ENCODE results near the gene DIS3L2.
A peak's percentile ranks its signal among the peaks of the same experiment; 100 is the strongest.
"Not testable (repeated sequence)": the region's sequence is repeated elsewhere in the genome, so short reads cannot be mapped to it uniquely, and the experiment has no call there.

Gene DIS3L2

DNA sequence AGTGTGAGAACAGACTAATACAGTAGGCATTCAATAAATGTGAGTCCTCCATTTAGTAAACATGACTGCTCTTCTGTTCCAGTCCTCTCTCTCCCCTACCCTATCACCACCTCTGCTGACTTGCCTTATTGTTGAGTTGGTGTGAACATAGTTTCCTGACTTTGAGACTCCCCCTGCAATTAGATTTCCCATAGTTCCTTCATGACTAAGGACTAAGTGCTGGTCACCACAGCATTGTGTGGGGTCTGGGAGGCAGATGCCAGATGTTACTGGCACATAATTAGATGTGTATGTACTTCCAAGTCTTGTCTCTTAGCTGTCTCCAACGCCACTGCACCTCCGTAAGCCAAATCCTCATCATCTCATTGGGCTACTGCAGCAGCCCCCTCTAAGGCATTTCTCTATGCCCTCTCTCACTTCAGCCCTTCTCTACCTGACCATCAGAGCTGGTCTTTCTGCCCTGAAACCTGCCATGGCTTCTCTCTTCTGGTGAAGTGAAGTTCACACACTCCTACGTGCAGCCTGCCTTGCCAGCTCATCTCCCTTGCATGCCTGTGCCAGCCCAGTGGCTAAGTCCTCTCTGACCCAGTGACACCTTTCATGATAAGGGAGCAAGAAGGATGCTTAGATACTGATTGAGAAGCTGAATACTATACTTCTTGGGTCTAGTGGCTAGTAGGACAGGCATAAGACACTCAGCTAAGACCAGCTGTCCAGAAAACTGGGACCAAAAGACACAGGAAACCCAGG lies 335.4 kb downstream of the DIS3L2 start:
- DNase-seq (ENCODE audit: low read depth in 2 of 2), result no peak

- no peak for DNase-seq (ENCODE audit: low read depth in 2 of 2)
These were observed 337.6 kb downstream of the DIS3L2 start for GRCh38 chr2:232299084-232299483.

DNA sequence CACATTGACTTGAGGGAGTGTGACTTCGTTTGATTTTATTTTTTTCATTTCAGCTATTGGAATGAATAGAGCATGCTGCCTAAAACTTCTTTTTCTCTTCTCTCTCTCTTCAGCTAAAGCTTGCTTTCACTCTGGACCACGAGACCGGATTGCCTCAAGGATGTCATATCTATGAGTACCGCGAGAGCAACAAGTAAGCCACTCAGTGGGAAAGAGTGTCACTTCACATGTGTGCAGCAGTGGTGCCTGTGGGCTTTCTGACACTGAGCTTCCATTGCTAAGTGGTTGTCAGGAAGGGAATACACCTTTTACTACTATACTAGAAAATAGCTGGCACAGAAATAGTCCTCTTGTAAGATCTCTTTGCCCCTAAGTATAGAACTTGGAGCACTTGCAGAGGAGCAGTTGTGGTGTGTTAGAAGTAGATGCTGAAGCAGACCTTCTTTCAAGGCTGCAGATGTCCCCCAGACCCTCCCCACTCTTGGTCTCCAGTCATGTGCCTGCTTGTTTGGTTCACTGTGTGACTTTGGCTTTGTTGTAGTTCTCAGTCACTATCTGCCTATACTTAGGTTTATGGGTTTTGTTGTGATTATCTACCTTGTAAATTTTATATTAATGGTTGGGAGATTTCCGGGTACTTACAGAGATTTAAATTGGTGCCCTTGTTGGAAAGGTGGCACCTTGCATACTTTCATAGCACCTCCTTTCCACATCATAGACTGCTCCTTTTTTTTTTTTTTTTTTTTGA lies 338.6 kb downstream of the DIS3L2 start:
- DNase-seq (ENCODE audit: low read depth in 2 of 2), result no peak

GRCh38 chr2:232300894-232301387 lies 339.4 kb downstream of the DIS3L2 start:
- DNase-seq (ENCODE audit: low read depth in 2 of 2), result no peak

- DNase-seq (ENCODE audit: low read depth in 2 of 2), result no peak
These were observed 342.7 kb downstream of the DIS3L2 start for GRCh38 chr2:232304236-232304635.

GRCh38 chr2:232306741-232307305 lies 345.3 kb downstream of the DIS3L2 start:
- DNase-seq (ENCODE audit: low read depth in 2 of 2), result no peak

DNA sequence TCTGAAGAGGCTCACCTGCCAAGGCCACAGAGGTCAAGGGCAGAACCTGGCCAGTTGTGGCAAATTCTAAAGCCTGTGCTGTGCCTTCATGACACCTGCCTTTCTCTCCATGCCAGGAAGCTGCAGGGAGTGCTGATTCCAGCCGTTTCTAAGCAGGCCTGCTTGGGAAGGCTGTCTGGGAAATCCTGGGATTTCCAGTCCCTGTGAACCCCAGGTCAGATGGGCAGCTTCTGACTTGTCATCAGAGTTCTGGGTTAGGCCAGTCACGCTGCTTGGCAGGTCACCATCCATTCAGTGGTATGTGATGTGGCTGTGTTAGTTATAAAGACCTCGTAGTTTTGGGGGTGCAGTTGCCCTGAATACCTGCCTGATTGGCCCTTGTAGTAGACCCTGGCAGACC lies 346.3 kb downstream of the DIS3L2 start:
- no peak for DNase-seq (ENCODE audit: low read depth in 2 of 2)

- no peak for DNase-seq (ENCODE audit: low read depth in 2 of 2)
These were observed 347.5 kb downstream of the DIS3L2 start for GRCh38 chr2:232308986-232309385.

- no peak for DNase-seq (ENCODE audit: low read depth in 2 of 2)
These were observed 348.1 kb downstream of the DIS3L2 start for GRCh38 chr2:232309592-232309991.

GRCh38 chr2:232310121-232310520 lies 348.6 kb downstream of the DIS3L2 start:
- no peak for DNase-seq (ENCODE audit: low read depth in 2 of 2)

DNA sequence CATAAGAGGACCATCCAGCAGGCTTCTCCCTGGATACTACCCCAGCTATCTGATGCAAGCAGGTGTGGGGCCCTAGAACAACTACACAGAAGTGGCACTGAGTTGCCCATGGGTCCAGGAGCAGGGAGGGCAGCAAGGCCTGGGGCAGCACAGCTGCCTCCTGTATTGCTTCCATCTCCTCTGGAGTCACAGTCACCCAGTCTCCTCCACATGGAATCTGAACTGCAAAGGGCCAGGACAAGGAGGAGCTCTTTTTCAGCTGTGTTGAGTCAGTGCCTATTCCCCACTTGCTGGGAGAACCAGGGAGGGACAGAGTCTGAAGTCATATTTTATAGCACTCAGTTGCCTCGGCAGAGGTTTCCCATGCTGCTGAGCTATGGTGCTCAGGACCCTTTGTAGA lies 349.2 kb downstream of the DIS3L2 start:
- DNase-seq (ENCODE audit: low read depth in 2 of 2), result no peak

GRCh38 chr2:232313645-232314044 lies 352.1 kb downstream of the DIS3L2 start:
- not testable (repeated sequence) for DNase-seq (ENCODE audit: low read depth in 2 of 2)

GRCh38 chr2:232315049-232315922 lies 353.8 kb downstream of the DIS3L2 start:
- peak; percentile 13 to 47 for DNase-seq (ENCODE audit: low read depth in 2 of 2)

DNA sequence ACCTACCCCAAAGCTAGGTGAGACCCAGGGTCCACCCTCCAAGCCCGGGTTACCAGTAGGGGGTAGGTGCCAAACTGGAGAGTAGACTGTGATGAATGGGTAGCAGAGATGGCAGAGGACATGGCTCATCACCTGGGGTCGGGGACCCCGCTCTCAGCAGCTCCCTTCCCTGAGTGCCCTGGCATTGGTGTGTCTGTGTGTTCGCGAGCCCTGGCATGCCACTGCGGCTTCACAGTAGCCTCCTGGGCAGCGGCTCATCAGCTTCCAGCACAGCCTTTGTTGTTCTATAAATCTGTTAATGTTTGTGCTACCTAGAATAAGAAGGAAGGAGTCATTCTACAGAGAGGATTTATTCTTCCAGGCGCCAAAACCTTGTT lies 354.4 kb downstream of the DIS3L2 start:
- DNase-seq (ENCODE audit: low read depth in 2 of 2), result no peak

DNA sequence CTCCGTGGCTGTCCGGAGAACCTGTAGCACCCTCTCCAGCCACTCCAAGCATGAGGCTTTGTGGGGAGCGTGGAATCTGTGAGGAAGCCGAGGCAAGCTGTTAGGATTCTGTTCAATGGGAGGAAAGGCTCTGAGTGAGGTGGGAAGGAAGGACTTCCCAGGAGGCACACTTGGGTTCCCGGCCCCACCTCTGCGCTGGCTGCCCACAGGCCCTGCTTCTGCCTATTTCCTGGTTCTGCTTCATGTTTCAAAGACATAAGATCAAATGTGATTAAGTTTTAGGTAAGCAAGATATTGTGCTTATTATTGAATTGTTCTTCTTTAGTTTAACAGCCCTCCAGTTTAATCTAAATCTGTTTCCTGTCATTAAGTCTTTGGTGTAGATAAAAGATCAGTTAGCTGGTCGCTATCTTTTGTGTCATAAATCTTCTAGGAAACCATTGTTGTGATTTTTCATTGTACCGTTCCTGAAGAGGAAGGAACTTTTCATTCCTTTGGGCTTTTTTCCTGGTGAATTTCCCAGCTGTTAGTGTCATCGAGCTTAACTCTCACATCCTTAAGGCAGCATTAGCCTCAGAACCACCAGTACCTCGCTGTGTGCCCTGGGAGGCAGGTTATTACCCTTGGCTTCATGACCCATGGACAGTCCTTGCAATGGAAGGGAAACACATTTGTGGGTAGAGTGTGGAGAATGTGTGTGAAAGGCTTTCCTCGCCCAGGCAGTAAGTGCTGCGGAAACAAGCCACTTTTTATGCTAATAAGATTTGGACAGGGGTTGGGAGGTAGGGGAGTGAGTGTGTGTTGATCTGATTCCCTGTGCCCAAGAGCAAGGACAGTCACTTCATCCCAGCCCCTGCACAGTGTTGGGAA lies 355.2 kb downstream of the DIS3L2 start:
- no peak for DNase-seq (ENCODE audit: low read depth in 2 of 2)

DNA sequence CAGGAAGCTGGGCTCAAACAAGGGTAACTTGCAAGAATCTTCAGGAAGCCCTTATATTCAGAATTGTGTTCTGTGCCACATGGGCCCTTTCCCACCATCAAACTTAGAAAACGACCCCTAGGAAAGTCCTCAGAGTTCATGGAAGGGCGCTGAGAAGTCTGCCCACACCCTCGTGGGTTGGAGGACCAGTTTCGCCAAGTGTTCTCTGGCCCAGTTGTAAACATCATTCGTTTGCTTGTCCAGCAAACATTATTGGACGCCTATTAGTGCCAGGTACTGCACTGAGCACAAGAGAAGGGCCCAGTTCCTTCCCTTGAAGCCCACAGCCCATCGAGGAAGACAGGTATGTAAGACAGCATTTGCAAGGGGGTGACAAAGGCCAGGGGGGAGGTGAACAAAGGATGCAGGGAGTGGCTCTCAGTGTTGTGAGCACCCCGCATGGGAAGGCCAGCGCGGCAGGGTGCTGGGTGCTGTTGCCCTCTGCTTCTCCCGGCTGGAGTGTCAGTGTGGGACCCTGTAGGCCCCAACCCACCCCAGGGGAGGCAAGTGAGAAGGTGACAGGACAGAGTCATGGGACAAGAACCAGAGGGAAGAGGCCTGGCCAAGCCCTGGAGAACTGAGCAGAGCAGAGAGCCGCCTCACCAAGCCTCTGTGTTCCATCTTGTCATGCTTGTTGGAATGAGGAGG lies 356.8 kb downstream of the DIS3L2 start:
- DNase-seq (ENCODE audit: low read depth in 2 of 2), result no peak

- DNase-seq (ENCODE audit: low read depth in 2 of 2), result no peak
These were observed 357.7 kb downstream of the DIS3L2 start for GRCh38 chr2:232319067-232319802.

GRCh38 chr2:232319803-232320442 lies 358.4 kb downstream of the DIS3L2 start:
- DNase-seq (ENCODE audit: low read depth in 2 of 2), result no peak

GRCh38 chr2:232320443-232320803 lies 358.9 kb downstream of the DIS3L2 start:
- DNase-seq (ENCODE audit: low read depth in 2 of 2), result no peak

Measured in stimulated activated CD4-positive, alpha-beta T cell treated with anti-CD3 and anti-CD28 coated beads, Interleukin-1b, Interleukin-23, amount 100 ng/mL, for 1 hour (primary cell).